ENCODE data around the gene RNF43.

- no peak for TF ChIP-seq CTCF (IDR thresholded peaks at IDR 0.05 in 2 of 3, conservative IDR thresholded peaks at IDR 0.05 in 1 of 3; ENCODE audit: borderline replicate concordance in 1 of 3, insufficient read depth in 1 of 3, low read depth in 2 of 3, low read length in 2 of 3)
- TF ChIP-seq EZH2phosphoT487 (IDR thresholded peaks at IDR 0.05; ENCODE audit: borderline replicate concordance), result no peak
- TF ChIP-seq REST (IDR thresholded peaks at IDR 0.05; ENCODE audit: low read depth), result no peak
- TF ChIP-seq MAX (IDR thresholded peaks at IDR 0.05), result no peak
Measured at GRCh38 chr17:58381124-58382035, 36.0 kb downstream of the RNF43 start.
